Gastrocnemius medialis (tissue), 4 donors: ENCODE data around the gene KIF11.

Experiments
- CTCF ChIP-seq, 5 experiments: fragments of 450-650 bp in 3 of 5; fragments of 200-600 bp in 2 of 5; sonication (generic) in 2 of 5; IDR thresholded peaks in 4 of 5; conservative IDR thresholded peaks in 1 of 5; 1 replicate in 4 of 5; 2 replicates in 1 of 5; pipeline ENCODE4 v1.5.1; 2016 to 2019; ENCODE audit warnings: antibody characterized with exemption in 5 of 5, mild to moderate bottlenecking in 3 of 5, moderate library complexity in 3 of 5
- POLR2A ChIP-seq, 2 donors: fragments of 450-650 bp; IDR thresholded peaks; one replicate each; pipeline ENCODE4 v1.6.1; 2017; ENCODE audit warnings: antibody characterized with exemption in 2 of 2, mild to moderate bottlenecking in 2 of 2, moderate library complexity in 2 of 2

DNA sequence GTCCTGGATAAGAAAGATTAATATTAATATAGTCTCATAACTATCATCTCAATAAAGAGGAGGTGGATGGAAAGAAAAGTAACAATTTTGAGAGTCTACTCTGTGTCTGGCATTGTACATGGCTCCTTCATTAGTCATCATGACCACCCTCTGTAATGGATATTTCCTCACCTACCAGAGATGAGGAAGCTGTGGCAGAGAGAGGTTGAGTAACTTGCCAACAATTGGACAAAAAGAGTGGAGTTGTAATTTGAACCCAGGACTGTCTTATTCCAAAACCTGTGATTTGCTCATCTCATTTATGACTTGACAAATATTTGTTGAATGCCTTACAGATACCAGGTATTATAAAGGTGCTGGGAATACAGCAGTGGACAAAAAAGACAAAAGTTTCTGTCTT, 17.0 kb upstream of the KIF11 start:
- no peak for TF ChIP-seq POLR2A (IDR thresholded peaks at IDR 0.05)
- no peak for TF ChIP-seq CTCF (IDR thresholded peaks at IDR 0.05 in 4 of 5, conservative IDR thresholded peaks at IDR 0.05 in 1 of 5)
